Measurements from ENCODE around the gene SINHCAF.

GRCh38 chr12:31321186-31321896 lies 4.6 kb downstream of the SINHCAF start:
- no peak for TF ChIP-seq GATA2 (IDR thresholded peaks at IDR 0.05; ENCODE audit: low read depth, low read length)
- TF ChIP-seq GATA3 (IDR thresholded peaks at IDR 0.05; ENCODE audit: low read depth, low read length): no peak

Measured in SH-SY5Y (cell line).